OCI-LY3 (cell line): ENCODE results near the gene GPR34.

Experiments
- H2AFZ ChIP-seq: fragments of 200-600, 300-600 bp; shearing (Covaris generic); 2 replicates; pipeline ENCODE4 v1.6.0; 2014; ENCODE audit warnings: antibody characterized with exemption, low read depth, low read length
- H3K27ac ChIP-seq: fragments of 200-600, 300-600 bp; sonication (generic); 2 replicates; pipeline ENCODE4 v1.5.1; 2014; ENCODE audit warnings: mild to moderate bottlenecking, low read length, moderate library complexity, mixed read lengths
- H3K27me3 ChIP-seq: fragments of 200-600, 300-600 bp; sonication (generic); 2 replicates; pipeline ENCODE4 v1.6.1; 2014; ENCODE audit warnings: low read depth, low read length, mixed read lengths
- H3K36me3 ChIP-seq: fragments of 200-600, 300-600 bp; sonication (generic); replicated peaks from 2 replicates; pipeline ENCODE3; 2014; ENCODE audit warnings: low read depth, low read length, mixed read lengths
- H3K4me1 ChIP-seq: fragments of 300-600, 200-600 bp; sonication (generic); 2 replicates; pipeline ENCODE4 v1.6.1; 2014; ENCODE audit warnings: low read length, mixed read lengths
- H3K4me2 ChIP-seq: fragments of 200-600, 300-600 bp; sonication (generic); 2 replicates; pipeline ENCODE4 v1.6.1; 2014; ENCODE audit warnings: low read length, mixed read lengths
- H3K4me3 ChIP-seq: fragments of 300-600, 200-600 bp; sonication (generic); 2 replicates; pipeline ENCODE4 v1.5.1; 2014; ENCODE audit warnings: antibody characterized with exemption, mild to moderate bottlenecking, low read length, moderate library complexity
- H3K79me2 ChIP-seq: fragments of 300-600, 200-600 bp; shearing (Covaris generic); 2 replicates; pipeline ENCODE4 v1.6.1; 2014; ENCODE audit warnings: mild to moderate bottlenecking, low read length, mixed read lengths
- H3K9ac ChIP-seq: fragments of 300-600, 200-600 bp; shearing (Covaris generic); 2 replicates; pipeline ENCODE4 v1.6.0; 2014; ENCODE audit warnings: mild to moderate bottlenecking, low read length, moderate library complexity
- H3K9me3 ChIP-seq: fragments of 200-600, 300-600 bp; shearing (Covaris generic); 2 replicates; pipeline ENCODE4 v1.6.1; 2014; ENCODE audit warnings: low read length, mixed read lengths; ENCODE audit not compliant: insufficient read depth
- H4K20me1 ChIP-seq: fragments of 200-600, 300-600 bp; sonication (generic); 2 replicates; pipeline ENCODE4 v1.6.1; 2016; ENCODE audit warnings: low read length, mixed read lengths; ENCODE audit not compliant: insufficient read depth
- CTCF ChIP-seq: fragments of 200-600, 300-600 bp; sonication (generic); IDR thresholded peaks from 2 replicates; pipeline ENCODE4 v1.5.1; 2014; ENCODE audit warnings: antibody characterized with exemption, low read length, low read depth
- EZH2phosphoT487 ChIP-seq: fragments of 200-600 bp; shearing (Covaris generic); IDR thresholded peaks from 2 replicates; pipeline ENCODE4 v1.6.1; 2018; ENCODE audit warnings: antibody characterized with exemption, mixed run types, low read depth

GPR34 gene

DNA sequence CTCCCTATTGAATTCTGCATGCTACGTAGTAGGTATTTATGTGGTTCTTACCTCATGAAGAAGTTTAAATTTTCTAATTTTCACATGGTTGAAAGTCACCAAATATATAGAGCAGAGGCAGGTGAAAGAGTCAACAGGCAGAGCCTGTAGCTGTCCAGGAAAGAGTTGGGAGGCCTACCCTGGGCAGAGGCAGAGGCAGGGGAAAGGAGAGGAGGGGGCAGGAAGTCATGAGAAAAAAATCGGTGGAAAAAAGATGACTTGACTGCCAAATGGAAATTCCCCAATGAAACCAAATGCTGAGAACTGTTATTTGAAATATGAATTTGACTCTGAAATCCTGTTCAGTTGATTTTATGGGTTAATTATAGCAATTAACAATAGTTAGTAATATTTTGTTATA, 23.1 kb upstream of the GPR34 start:
- no peaks in the 10 kb centered on the region for H3K79me2 ChIP-seq
- TF ChIP-seq EZH2phosphoT487 (no peak), CTCF (no peak)
- no peak overlapping the region for H3K4me3 ChIP-seq
- peaks cover 14% of the 10 kb centered on the region for H3K36me3 ChIP-seq
- H3K4me1 ChIP-seq: peaks cover 52% of the 10 kb centered on the region
- H3K9me3 ChIP-seq: no peaks in the 10 kb centered on the region
- H3K27ac ChIP-seq: no peak overlapping the region
- peaks cover 18% of the 10 kb centered on the region for H3K27me3 ChIP-seq
- H3K9ac ChIP-seq: no peak overlapping the region
- no peak overlapping the region for H3K4me2 ChIP-seq
- peaks cover 63% of the 10 kb centered on the region for H4K20me1 ChIP-seq
- no peak overlapping the region for H2AFZ ChIP-seq

DNA sequence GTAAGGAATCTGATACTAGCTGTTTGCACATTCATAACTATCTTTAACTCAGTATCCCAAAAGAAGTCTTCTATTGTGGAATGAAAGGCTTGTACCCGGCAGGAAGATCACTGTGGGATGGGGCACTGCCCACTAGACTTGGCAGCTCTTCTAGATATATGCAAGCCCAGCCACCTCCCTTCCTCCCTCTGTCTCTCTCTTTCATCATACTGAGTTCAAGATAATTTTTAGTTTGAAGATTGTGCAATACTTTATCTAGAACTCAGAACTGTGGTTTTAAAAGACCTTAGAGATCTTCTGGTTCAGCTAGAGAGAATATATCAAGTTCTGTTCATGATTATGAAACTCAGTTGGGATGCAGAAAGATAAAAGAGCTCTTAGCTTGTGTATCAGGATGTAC, 22.5 kb upstream of the GPR34 start:
- H3K27me3 ChIP-seq: peaks cover 18% of the 10 kb centered on the region
- peaks cover 57% of the 10 kb centered on the region for H3K4me1 ChIP-seq
- no peak overlapping the region for H3K9ac ChIP-seq
- H2AFZ ChIP-seq: no peak overlapping the region
- no peak for TF ChIP-seq EZH2phosphoT487
- TF ChIP-seq CTCF: no peak
- no peak overlapping the region for H3K4me3 ChIP-seq
- H3K4me2 ChIP-seq: no peak overlapping the region
- H3K27ac ChIP-seq: no peak overlapping the region
- H3K36me3 ChIP-seq: peaks cover 14% of the 10 kb centered on the region
- no peaks in the 10 kb centered on the region for H3K9me3 ChIP-seq
- no peaks in the 10 kb centered on the region for H3K79me2 ChIP-seq
- peaks cover 62% of the 10 kb centered on the region for H4K20me1 ChIP-seq

GRCh38 chrX:41667631-41668030, 21.1 kb upstream of the GPR34 start:
- H3K27me3 ChIP-seq: peaks cover 18% of the 10 kb centered on the region
- peaks cover 58% of the 10 kb centered on the region for H4K20me1 ChIP-seq
- H3K27ac ChIP-seq: no peak overlapping the region
- H3K36me3 ChIP-seq: peaks cover 14% of the 10 kb centered on the region
- no peak overlapping the region for H3K9ac ChIP-seq
- H3K4me2 ChIP-seq: no peak overlapping the region
- no peak overlapping the region for H2AFZ ChIP-seq
- no peak overlapping the region for H3K4me3 ChIP-seq
- TF ChIP-seq CTCF (no peak), EZH2phosphoT487 (no peak)
- no peaks in the 10 kb centered on the region for H3K79me2 ChIP-seq
- H3K9me3 ChIP-seq: no peaks in the 10 kb centered on the region
- peaks cover 63% of the 10 kb centered on the region for H3K4me1 ChIP-seq

GRCh38 chrX:41670112-41670511, 18.7 kb upstream of the GPR34 start:
- Histone ChIP-seq H2AFZ (no peak overlapping the region), H3K4me3 (no peak overlapping the region), H3K9me3 (no peaks in the 10 kb centered on the region), H3K27me3 (peaks cover 12% of the 10 kb centered on the region), H3K79me2 (no peaks in the 10 kb centered on the region), H3K27ac (no peak overlapping the region), H3K9ac (no peak overlapping the region), H4K20me1 (peaks cover 41% of the 10 kb centered on the region), H3K4me2 (no peak overlapping the region; the same call in 1 of the 2 replicates), H3K36me3 (peaks cover 11% of the 10 kb centered on the region), H3K4me1 (peaks cover 45% of the 10 kb centered on the region)
- TF ChIP-seq CTCF: no peak
- no peak for TF ChIP-seq EZH2phosphoT487
